K562 (cell line): ENCODE results near the gene CCDC152.

Source experiments
- CHD2 ChIP-seq: IDR thresholded peaks from 2 replicates; pipeline ENCODE4 v1.6.1; 2011; ENCODE audit warnings: low read depth, low read length
- CTCF ChIP-seq, 3 experiments: IDR thresholded peaks in 2 of 3; conservative IDR thresholded peaks in 1 of 3; 2 replicates each; pipeline ENCODE4 v1.5.1; 2011 to 2012; ENCODE audit warnings: low read length in 3 of 3, mild to moderate bottlenecking in 3 of 3, control low read depth in 2 of 3, improper control_type of control experiment in 1 of 3, inconsistent platforms in 1 of 3, low read depth in 1 of 3, mixed read lengths in 1 of 3, moderate library complexity in 1 of 3; ENCODE audit not compliant: insufficient read depth in 2 of 3
- EZH2 ChIP-seq: IDR thresholded peaks from 2 replicates; pipeline ENCODE4 v1.6.1; 2012; ENCODE audit warnings: low read depth, mild to moderate bottlenecking, inconsistent platforms, low read length, borderline replicate concordance
- KLF16 ChIP-seq: IDR thresholded peaks from 2 replicates; pipeline ENCODE4 v1.6.1; 2016; ENCODE audit warnings: antibody characterized with exemption
- NFRKB ChIP-seq: fragments of 450-650 bp; IDR thresholded peaks from 2 replicates; pipeline ENCODE4 v1.6.1; 2016; ENCODE audit warnings: low read depth
- NR1H2 ChIP-seq: sonication (generic); formaldehyde crosslinking; IDR thresholded peaks from 2 replicates; pipeline ENCODE4 v1.4.0; 2020; ENCODE audit warnings: mild to moderate bottlenecking, missing genetic modification reagents
- POLR2A ChIP-seq: fragments of 450-650 bp; conservative IDR thresholded peaks from 2 replicates; pipeline ENCODE4 v1.6.1; 2016
- TBP ChIP-seq: optimal IDR thresholded peaks from 2 replicates; pipeline ENCODE3; 2011; ENCODE audit warnings: low read depth, low read length, improper control_type of control experiment
- ZFX ChIP-seq: sonication (generic); formaldehyde crosslinking; IDR thresholded peaks from 2 replicates; pipeline ENCODE4 v1.8.0; 2022; ENCODE audit warnings: mild to moderate bottlenecking, missing genetic modification reagents, moderate library complexity
- ZSCAN29 ChIP-seq: fragments of 450-650 bp; IDR thresholded peaks from 2 replicates; pipeline ENCODE4 v1.6.1; 2017
- TF ChIP-seq, protein P1 (sequence below): fragments of 450-650 bp; IDR thresholded peaks from 2 replicates; pipeline ENCODE4 v1.6.1; 2016; ENCODE audit warnings: missing biosample characterization, missing genetic modification characterization

DNA sequence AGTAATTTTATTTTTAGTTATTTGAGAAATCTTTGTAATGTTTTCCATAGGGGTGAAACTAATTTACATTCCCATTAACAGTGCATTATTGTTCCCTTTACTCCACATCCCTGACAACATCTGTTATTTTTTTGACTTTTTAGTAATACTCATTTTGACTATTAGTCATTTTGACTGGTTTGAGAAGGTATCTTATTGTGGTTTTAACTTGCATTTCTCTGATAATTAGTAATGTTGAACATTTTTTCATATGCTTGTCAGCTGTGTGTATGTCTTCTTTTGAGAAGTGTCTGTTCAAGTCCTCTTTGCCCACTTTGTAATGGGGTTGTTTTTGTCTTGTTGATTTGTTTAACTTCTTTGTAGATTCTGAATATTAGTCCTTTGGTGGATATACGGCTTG, 27.5 kb downstream of the CCDC152 start:
- TF ChIP-seq EZH2 (no peak), POLR2A (no peak), KLF16 (no peak), CTCF (IDR thresholded peaks at IDR 0.05 in 2 of 3, conservative IDR thresholded peaks at IDR 0.05 in 1 of 3; ENCODE audit: insufficient read depth in 2 of 3, low read depth in 1 of 3, low read length in 3 of 3) (no peak), ZSCAN29 (no peak), NR1H2 (no peak), ZFX (no peak), TBP (no peak), NFRKB (no peak), CHD2 (no peak)
- TF ChIP-seq, protein P1, sequence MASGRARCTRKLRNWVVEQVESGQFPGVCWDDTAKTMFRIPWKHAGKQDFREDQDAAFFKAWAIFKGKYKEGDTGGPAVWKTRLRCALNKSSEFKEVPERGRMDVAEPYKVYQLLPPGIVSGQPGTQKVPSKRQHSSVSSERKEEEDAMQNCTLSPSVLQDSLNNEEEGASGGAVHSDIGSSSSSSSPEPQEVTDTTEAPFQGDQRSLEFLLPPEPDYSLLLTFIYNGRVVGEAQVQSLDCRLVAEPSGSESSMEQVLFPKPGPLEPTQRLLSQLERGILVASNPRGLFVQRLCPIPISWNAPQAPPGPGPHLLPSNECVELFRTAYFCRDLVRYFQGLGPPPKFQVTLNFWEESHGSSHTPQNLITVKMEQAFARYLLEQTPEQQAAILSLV = no peak
